HG02763 (cell line): Measurements from ENCODE around the gene PTPRQ.

ENCODE experiments used
- ATAC-seq: cut with Tn5 transposase; IDR thresholded peaks from one replicate; pipeline ENCODE4 v1.9.1; 2021; ENCODE audit warnings: mild to moderate bottlenecking, moderate library complexity; ENCODE audit not compliant: unreplicated experiment

PTPRQ gene

GRCh38 chr12:80698847-80699542 lies 255.0 kb downstream of the PTPRQ start:
- no peak for ATAC-seq

DNA sequence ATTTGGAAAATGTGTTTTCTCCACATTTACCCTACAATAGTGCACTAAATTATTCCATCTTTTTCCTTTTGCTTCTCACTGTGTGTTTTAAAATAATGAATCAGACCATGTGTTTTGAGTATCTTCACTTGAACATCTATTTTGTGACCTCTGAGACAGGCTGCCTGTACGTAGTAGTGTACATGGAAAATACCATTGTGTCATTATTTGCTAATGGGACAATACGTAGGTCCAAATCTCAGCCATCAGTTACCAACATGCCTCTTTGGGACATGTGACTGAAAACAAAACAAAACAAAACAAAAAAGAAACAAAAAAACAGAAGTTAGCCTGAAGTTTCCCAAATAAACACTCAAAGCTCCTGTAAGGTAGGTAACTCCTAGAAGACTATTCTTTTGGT lies 256.3 kb downstream of the PTPRQ start:
- no peak for ATAC-seq

- no peak for ATAC-seq
These were observed 257.4 kb downstream of the PTPRQ start for GRCh38 chr12:80701388-80701787.

- peak; percentile 75 for ATAC-seq
These were observed 259.1 kb downstream of the PTPRQ start for GRCh38 chr12:80702889-80703805.

GRCh38 chr12:80704420-80704819 lies 260.4 kb downstream of the PTPRQ start:
- ATAC-seq: no peak

GRCh38 chr12:80707126-80707829 lies 263.2 kb downstream of the PTPRQ start, which contains the start of gene MYF6:
TSS of gene MYF6 (plus strand) at chr12:80707634. CDS start at chr12:80707720, 86 bp downstream.
- ATAC-seq: no peak

GRCh38 chr12:80707830-80708258 lies 263.8 kb downstream of the PTPRQ start:
- ATAC-seq: no peak

DNA sequence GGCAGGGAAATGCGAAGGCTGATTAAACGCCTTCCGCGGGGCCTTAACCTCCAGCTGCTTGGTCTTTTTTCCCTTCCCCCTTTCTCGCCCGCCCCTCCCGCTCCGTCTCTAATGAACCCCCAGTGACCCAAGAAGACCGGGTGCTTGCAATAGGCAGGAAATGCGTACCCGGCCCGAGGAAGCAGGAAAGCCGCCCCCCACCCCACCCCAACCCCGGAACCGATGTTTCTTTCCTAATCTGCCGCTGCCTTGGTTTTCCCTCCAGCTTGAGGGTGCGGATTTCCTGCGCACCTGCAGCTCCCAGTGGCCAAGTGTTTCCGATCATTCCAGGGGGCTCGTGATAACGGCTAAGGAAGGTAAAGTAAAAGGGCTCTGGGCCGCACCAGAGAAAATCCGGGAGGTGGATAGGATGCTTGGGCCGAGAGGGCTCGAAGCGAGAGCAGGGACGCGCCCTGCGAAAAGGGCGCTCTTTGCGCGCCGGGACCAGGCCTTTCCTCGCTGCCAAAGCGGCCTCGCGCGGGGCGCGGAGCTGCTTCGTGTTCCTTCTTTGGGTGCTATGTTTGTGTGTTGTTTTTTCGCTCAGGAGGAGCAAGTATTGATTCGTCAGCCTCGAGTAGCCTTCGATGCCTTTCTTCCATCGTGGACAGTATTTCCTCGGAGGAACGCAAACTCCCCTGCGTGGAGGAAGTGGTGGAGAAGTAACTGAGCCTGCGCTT lies 264.4 kb downstream of the PTPRQ start:
- no peak for ATAC-seq

DNA sequence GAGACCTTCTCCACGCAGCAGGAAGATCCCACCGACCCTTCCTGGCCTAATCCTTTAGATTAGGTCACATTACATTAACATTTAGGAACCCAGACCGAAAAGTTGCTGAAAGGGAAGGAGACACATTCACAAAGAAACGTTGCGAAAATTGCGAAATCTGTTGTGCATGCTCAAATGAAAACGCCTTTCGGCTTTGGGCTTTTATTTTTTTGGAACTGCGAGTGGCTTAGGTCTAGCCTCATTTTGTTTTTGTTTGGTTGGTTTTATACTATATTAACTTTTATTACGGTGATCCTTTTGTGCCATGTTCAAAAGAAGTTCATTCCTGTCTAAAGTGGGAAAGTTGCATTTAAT lies 264.9 kb downstream of the PTPRQ start:
- no peak for ATAC-seq

GRCh38 chr12:80709811-80710726 lies 266.0 kb downstream of the PTPRQ start:
- ATAC-seq: no peak

- ATAC-seq: no peak
These were observed 266.9 kb downstream of the PTPRQ start for GRCh38 chr12:80710727-80711449.

DNA sequence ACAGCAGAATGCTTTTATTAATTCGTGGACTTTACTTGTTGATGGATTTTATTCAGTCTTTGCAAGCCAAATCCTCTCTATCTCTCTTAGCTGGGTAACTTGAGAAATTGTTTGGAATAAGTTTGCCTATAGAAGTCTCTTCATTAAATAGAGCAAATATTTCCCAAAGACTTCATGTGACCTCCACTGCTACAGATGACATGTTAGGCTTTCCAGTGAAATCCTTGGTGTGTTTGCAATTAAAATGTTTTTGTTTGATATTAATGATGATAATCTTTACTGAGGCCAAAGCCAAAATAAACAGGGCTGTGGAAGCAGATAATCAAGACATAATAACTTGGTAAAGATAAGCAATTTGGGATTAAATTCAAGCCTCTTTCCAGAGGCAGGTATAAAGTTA lies 267.8 kb downstream of the PTPRQ start:
- ATAC-seq: no peak

GRCh38 chr12:80712866-80713265 lies 268.8 kb downstream of the PTPRQ start:
- no peak for ATAC-seq

GRCh38 chr12:80713419-80713818 lies 269.4 kb downstream of the PTPRQ start:
- ATAC-seq: no peak

- ATAC-seq: no peak
These were observed 270.0 kb downstream of the PTPRQ start for GRCh38 chr12:80714055-80714454.

DNA sequence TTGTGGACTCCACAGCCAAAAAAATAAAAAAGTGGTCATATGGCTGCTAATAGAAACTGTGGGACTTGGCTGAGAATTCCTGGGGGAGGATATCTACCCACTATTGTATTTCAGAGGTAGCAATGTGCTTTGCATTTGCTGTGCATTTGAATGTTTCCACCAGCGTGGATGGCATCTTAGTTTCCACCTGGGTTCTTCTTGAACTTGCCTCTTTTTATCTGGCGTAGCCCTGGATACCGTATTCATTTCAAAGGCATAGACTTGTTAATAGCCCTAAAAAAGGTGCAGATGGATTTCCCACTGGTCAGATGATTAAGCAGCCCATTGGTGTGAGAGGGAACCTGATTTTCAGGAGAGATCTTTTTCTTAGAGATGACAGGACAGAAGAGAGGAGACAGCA lies 270.8 kb downstream of the PTPRQ start:
- ATAC-seq: no peak

GRCh38 chr12:80715713-80716249 lies 271.7 kb downstream of the PTPRQ start:
- no peak for ATAC-seq

DNA sequence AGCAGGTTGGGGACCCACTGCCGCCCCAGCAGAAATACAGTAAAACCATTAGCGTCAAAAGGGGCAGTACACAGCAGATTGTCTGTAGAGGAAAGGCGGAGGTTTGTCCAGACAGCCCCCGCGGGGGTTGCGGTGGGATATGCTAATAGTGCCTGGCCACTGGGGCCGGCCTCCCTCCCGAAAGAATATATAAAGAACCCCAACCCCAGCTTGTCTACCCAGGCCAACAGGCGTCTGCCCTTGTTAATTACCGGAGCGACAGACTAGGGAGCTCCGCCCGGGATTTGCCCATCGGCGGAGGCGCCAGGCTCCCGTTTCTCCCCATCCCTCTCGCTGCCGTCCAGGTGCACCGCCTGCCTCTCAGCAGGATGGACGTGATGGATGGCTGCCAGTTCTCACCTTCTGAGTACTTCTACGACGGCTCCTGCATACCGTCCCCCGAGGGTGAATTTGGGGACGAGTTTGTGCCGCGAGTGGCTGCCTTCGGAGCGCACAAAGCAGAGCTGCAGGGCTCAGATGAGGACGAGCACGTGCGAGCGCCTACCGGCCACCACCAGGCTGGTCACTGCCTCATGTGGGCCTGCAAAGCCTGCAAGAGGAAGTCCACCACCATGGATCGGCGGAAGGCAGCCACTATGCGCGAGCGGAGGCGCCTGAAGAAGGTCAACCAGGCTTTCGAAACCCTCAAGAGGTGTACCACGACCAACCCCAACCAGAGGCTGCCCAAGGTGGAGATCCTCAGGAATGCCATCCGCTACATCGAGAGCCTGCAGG lies 272.8 kb downstream of the PTPRQ start, which contains the start of gene MYF5:
MYF5 (plus strand) TSS at position 217 of the 774 bp plus-strand sequence; CDS start at position 369, 152 bp downstream.
- ATAC-seq: no peak
